BE2C (cell line): ENCODE measurements around the gene KPNA6.
"Not testable (repeated sequence)": the region's sequence is repeated elsewhere in the genome, so short reads cannot be mapped to it uniquely, and the experiment has no call there.

Source experiments
- DNase-seq: peaks from one replicate; pipeline ENCODE4 v3.0.0-alpha.2; 2020
- H3K27me3 ChIP-seq: fragments of 250-450 bp; sonication (Bioruptor Pico); 2 replicates; pipeline ENCODE4 v1.5.1; 2020; ENCODE audit warnings: mild to moderate bottlenecking
- H3K36me3 ChIP-seq: fragments of 250-450 bp; sonication (Bioruptor Pico); 2 replicates; pipeline ENCODE4 v1.5.1; 2020; ENCODE audit warnings: mild to moderate bottlenecking
- H3K4me1 ChIP-seq: fragments of 250-450 bp; sonication (Bioruptor Pico); 2 replicates; pipeline ENCODE4 v1.5.1; 2020
- H3K4me3 ChIP-seq: 2 replicates; pipeline ENCODE4 v1.5.1; 2011; ENCODE audit warnings: low read depth, low read length
- H3K9me3 ChIP-seq: fragments of 250-450 bp; sonication (Bioruptor Pico); 2 replicates; pipeline ENCODE4 v1.5.1; 2020
- TF ChIP-seq, protein P1 (sequence below): IDR thresholded peaks from 2 replicates; pipeline ENCODE4 v1.5.1; 2012; ENCODE audit warnings: mild to moderate bottlenecking, low read depth, low read length

The KPNA6 gene

DNA sequence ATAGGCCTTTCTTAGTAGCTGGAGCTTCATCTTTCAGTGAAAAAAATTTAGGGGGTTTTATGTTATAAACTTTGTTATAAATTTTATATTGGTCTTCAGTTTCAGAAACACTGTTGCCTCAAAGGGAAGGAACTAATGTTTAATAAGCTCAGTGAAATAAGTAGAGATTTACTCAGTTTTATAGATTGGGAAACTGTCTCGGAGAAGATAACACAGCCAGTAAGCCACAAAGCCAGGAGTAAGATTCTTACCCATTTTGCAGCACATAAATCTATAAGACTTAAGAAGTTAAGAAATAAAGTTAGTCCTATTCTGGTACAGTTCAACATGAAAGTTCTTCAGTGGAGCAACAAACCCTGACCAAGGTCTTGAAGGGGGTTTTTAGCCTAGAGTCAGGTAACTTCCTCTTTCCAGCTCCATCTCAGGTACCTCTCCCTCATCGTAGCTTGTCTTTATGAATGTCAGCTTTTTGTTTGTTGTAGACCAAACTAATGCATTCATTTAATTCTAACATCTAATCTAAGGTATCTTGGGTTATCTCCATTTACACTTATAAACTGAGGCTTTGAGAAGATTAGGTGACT, 3.3 kb downstream of the KPNA6 start:
- no peak for DNase-seq
- H3K27me3 ChIP-seq = no peaks in the 10 kb centered on the region
- H3K36me3 ChIP-seq = no peaks in the 10 kb centered on the region
- H3K4me3 ChIP-seq = no peak overlapping the region
- TF ChIP-seq, protein P1, sequence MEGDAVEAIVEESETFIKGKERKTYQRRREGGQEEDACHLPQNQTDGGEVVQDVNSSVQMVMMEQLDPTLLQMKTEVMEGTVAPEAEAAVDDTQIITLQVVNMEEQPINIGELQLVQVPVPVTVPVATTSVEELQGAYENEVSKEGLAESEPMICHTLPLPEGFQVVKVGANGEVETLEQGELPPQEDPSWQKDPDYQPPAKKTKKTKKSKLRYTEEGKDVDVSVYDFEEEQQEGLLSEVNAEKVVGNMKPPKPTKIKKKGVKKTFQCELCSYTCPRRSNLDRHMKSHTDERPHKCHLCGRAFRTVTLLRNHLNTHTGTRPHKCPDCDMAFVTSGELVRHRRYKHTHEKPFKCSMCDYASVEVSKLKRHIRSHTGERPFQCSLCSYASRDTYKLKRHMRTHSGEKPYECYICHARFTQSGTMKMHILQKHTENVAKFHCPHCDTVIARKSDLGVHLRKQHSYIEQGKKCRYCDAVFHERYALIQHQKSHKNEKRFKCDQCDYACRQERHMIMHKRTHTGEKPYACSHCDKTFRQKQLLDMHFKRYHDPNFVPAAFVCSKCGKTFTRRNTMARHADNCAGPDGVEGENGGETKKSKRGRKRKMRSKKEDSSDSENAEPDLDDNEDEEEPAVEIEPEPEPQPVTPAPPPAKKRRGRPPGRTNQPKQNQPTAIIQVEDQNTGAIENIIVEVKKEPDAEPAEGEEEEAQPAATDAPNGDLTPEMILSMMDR = no peak
- H3K4me1 ChIP-seq = no peaks in the 10 kb centered on the region
- no peaks in the 10 kb centered on the region for H3K9me3 ChIP-seq

DNA sequence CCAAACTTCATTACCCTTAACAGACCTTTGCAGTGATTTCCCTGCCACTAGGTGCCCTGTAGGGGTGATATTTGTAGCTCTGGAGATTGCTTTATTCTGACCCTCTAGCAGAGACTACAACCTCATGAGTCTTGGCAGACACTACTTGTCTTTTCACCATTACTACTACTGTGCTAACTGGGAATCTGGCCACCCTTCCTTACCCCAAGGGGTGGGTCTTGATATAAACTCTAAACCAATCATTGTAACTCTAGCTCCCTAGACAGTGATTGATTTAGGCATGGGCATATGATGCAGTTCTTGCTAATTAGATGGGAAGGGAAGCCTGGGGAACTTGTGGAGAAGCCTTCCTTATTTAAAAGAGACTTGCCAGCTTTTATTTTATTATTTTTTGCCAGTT, 3.9 kb downstream of the KPNA6 start:
- TF ChIP-seq, protein P1 = no peak
- Histone ChIP-seq H3K4me1 (no peaks in the 10 kb centered on the region), H3K36me3 (no peaks in the 10 kb centered on the region), H3K9me3 (no peaks in the 10 kb centered on the region), H3K4me3 (no peak overlapping the region), H3K27me3 (no peaks in the 10 kb centered on the region)
- no peak for DNase-seq

DNA sequence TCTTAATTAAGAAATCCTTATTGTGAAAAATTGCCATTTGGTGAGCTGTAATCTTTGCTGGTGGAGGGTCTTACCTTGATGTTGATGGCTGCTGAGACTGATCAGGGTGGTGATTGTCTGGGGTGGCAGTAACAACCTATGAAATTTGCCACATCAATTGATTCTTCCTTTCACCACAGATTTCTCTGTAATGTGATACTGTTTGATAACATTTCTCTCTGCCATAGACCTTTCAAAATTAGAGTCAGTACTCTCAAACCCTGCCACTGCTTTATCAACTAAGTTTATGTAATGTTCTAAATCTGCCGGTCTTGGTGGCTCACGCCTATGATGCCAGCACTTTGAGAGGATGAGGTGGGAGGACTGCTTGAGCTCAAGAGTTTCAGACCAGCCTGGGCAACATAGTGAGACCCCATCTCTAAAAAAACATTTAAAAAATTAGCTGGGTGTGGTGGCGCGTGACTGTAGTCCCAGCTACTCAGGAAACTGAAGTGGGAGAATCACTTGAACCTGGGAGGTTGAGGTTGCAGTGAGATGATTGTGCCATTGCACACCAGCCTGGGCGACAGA, 5.0 kb downstream of the KPNA6 start:
- H3K4me1 ChIP-seq = no peaks in the 10 kb centered on the region
- no peak for DNase-seq
- TF ChIP-seq, protein P1 = no peak
- H3K4me3 ChIP-seq = no peak overlapping the region
- H3K27me3 ChIP-seq = no peaks in the 10 kb centered on the region
- H3K36me3 ChIP-seq = no peaks in the 10 kb centered on the region
- no peaks in the 10 kb centered on the region for H3K9me3 ChIP-seq

DNA sequence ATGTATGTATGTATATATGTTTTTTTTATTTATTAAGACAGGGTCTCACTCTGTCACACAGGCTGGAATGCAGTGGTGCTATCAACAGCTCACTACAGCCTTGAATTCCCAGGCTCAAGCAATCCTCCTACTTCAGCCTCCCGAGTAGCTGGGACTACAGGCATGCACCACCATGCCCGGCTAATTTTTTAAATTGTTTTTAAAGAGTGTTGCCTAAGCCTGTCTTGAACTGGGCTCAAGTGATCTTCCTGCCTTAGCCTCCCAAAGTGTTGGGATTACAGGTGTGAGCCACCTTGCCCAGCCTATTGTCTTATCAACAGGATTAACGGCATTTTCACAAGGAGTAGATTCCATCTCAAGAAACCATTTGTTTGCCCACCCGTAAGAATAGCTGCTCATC, 5.6 kb downstream of the KPNA6 start:
- H3K9me3 ChIP-seq, H3K4me1 ChIP-seq, H3K27me3 ChIP-seq, DNase-seq, H3K36me3 ChIP-seq, H3K4me3 ChIP-seq: not testable (repeated sequence)

DNA sequence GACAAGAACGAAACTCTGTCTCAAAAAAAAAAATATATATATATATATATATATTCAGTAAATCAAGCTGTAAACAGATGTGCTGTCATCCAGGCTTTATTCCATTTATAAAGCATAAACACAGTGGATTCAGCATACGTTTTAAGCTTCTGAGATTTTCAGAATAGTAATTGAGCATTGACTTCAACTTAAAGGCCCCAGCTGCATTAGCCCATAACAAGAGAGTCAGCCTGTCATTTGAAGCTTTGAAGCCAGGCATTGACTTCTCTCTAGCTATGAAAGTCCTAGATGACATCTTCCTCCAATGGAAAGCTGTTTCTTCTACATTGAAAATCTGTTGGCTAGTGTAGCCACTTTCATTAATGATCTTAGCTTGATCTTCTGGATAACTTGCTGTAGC, 6.6 kb downstream of the KPNA6 start:
- no peak overlapping the region for H3K4me3 ChIP-seq
- TF ChIP-seq, protein P1 = no peak
- no peak for DNase-seq

DNA sequence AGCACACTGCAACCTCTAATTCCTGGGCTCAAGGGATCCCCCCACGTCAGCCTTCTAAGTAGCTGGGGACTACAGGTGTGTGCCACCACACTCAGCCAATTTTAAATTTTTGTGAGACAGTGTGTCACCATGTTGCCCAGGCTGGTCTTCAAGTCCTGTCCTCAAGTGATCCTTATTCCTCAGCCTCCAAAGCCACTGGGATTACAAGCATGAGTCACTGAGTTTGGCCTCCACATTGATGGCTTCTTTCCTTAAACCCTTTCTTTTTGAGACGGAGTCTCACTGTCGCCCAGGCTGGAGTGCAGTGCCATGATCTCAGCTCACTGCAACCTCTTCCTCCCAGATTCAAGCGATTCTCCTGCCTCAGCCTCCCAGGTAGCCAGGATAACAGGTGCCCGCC, 7.6 kb downstream of the KPNA6 start:
- TF ChIP-seq, protein P1 = no peak
- no peaks in the 10 kb centered on the region for H3K4me1 ChIP-seq
- no peaks in the 10 kb centered on the region for H3K9me3 ChIP-seq
- no peak overlapping the region for H3K4me3 ChIP-seq
- H3K36me3 ChIP-seq = no peaks in the 10 kb centered on the region
- DNase-seq = no peak
- H3K27me3 ChIP-seq = no peaks in the 10 kb centered on the region

More for the DNA sequence above, 6.6 kb downstream of the KPNA6 start:
- H3K36me3 ChIP-seq = no peaks in the 10 kb centered on the region
- no peaks in the 10 kb centered on the region for H3K9me3 ChIP-seq
- H3K4me1 ChIP-seq = no peaks in the 10 kb centered on the region
- H3K27me3 ChIP-seq = no peaks in the 10 kb centered on the region
